NCI-H2107 treated with DMSO at 0.1 percent for 48 hours (cell line): ENCODE measurements around the gene MEIOSIN.
"Not testable (repeated sequence)": the region's sequence is repeated elsewhere in the genome, so short reads cannot be mapped to it uniquely, and the experiment has no call there.

ENCODE experiments used
- DNase-seq: peaks from one replicate; lab custom pipeline; 2025; ENCODE audit not compliant: unreplicated experiment; lab: John Stamatoyannopoulos, UW

Gene MEIOSIN

DNA sequence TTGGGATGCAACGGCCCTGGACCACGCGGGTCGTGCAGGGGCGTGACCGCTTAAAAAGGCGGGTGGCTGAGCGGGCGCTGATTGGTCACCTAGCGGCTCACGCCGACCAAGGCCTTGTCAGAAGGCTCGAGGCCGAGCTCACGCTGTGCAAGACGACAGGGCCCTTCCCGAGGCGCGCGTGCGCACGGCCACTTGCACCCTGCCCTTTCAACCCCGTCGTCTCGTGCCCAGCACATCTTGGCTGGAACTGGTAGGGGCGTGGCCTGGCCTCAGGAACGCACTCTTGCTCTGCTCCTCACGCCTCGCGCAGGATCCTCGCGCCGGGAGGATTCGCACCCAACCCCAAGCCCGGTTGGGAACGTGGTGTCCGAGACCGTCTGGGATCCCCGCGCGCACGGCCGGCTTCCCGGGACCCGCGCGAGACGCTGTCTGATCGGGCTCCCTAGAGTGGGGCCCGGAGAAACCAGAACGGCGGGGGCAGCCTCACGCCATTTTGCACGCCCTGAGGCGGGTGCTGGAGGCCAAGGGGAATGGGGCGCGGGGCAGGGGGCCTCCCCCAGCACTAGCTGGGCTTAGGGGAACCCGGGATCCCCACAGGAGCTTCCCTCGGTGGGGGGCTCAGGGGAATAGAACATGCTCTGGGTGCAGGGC lies at the start of gene MEIOSIN:
MEIOSIN (plus strand) TSS at position 280 of the 651 bp plus-strand sequence. CDS start 1,938 bp downstream, outside the sequence.
- DNase-seq, result no peak

DNA sequence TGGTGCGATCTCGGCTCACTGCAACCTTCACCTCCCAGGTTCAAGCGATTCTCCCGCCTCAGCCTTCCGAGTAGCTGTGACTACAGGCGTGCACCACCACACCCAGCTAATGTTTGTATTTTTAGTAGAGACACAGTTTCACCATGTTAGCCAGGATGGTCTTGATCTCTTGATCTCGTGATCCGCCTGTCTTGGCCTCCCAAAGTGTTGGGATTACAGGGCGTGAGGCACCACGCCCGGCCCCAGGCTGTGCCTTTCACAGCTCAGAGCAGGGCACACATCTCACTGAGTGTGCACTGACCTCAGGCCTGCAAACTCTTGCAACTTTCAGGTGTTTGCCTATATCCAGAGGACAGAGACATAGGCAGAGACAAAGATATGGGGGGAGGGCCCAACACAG lies 48.2 kb upstream of the MEIOSIN start:
- not testable (repeated sequence) for DNase-seq

DNA sequence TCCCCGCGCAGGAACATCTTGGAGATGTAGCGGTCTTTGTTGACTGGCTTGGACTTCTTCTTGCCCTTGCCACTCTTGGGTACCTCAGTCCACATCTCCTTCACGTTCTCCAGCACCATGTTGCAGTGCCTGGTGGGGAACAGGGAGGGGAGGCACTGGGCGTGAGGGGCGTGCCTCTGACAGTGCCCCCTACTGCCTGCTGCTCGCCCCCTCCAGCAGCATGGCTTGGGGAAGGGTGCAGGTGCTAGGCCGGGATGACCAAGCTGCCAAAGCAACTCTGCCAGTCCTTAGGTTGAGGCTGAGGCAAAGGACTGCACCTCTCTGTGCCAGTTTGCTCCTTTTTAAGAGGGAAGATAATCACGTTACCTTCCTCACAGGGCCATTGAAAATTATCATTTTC lies 45.6 kb upstream of the MEIOSIN start:
- no peak for DNase-seq

DNA sequence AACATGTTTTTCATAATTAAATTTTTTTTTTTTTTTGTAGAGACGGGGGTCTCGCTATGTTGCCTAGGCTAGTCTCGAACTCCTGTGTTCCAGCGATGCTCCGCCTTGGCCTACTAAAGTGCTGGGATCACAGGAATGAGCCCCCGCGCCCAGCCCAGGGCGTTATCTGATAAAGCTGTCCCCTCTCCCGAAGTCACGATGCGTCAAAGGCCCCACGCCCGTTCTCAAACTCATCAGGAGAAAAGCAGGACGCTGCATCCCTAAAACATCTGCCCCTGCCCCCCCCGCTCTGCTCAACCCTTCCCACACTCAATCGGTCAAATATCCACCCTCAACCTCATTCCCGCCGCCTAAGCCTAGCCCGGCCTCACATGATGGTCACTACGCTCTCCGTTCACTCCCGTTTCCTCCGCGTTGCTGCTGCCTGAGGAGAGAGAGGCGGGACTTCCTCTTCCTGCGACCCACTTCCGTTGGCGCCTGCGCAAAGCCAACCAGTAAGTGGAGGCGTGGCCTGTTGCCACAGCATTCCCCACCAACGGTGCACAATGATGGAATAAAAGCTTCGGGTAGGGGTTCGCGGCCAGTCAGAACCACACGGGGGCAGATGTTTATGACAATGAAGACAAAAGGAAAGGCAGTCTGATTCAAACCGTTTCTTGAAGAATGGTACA lies 41.6 kb upstream of the MEIOSIN start, which contains the start of gene SNRPD2:
SNRPD2 (minus strand) TSS at position 438 of the 671 bp plus-strand sequence; CDS start at position 373, 65 bp downstream.
- peak; percentile 87 for DNase-seq

GRCh38 chr19:45692187-45693105 lies 40.8 kb upstream of the MEIOSIN start, which contains the start of gene QPCTL:
QPCTL (plus strand) TSS chr19:45692666; CDS start chr19:45692704, 38 bp downstream.
- DNase-seq, result peak; percentile 99

DNA sequence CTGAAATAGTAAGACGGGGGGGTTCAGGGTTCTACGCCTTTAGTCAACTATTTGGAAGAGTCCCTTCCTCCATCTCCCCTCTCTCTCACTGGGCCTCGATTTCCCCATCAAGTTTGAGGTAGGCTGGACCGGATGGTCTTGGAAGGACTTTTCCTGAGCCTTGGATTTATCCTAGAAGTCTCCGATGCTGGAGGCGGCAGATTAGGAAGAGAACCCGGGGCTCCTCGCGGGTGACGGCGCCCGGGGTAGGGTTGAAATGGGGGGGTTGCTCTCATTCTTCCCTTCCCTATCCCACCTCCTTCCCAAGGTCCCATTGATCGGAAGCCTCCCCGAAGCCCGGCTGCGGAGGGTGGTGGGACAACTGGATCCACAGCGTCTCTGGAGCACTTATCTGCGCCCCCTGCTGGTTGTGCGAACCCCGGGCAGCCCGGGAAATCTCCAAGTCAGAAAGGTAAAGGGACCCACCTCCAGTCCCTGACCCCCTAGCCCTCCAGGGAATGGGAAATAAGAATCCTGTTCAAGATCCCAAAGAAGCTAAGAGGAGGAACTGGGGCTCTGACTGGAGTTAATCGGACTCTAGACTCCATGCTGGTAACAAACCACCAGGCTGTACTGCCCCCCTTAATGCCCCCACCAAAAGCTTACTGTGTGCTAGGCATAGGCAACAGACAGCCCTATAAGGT lies 40.0 kb upstream of the MEIOSIN start:
- DNase-seq, result no peak

DNA sequence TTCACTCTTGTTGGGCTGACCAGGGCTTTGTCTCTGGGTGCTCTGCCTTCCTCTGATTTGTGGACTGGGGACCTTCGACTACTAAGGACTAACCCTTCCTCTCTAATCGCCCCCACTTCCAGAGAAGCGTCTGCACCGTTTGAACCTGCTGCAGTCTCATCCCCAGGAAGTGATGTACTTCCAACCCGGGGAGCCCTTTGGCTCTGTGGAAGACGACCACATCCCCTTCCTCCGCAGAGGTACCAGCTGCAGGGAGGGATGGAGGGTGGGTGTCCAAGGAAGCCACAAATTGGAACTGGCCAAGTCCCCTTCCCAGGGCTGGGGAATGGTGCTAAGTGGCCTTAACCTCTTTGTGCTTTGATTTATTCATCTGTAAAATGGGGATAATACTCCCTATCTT lies 31.6 kb upstream of the MEIOSIN start:
- no peak for DNase-seq

DNA sequence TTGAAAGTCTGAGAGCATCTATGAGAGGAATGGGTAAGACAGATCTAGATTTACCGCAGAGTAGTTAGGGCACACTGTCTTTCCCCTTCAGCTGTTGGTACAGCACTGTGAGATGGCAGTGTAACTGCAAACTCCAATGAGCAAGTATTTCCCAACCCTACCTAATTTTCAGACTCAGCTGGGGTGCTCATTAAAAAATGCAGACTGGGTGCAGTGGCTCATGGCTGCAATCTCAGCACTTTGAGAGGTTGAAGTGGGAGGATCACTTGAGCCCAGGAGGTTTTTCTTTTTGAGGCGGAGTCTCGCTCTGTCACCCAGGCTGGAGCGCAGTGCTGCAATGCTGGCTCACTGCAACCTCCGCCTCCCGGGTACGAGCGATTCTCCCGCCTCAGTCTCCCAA lies 28.1 kb upstream of the MEIOSIN start:
- DNase-seq, result no peak

DNA sequence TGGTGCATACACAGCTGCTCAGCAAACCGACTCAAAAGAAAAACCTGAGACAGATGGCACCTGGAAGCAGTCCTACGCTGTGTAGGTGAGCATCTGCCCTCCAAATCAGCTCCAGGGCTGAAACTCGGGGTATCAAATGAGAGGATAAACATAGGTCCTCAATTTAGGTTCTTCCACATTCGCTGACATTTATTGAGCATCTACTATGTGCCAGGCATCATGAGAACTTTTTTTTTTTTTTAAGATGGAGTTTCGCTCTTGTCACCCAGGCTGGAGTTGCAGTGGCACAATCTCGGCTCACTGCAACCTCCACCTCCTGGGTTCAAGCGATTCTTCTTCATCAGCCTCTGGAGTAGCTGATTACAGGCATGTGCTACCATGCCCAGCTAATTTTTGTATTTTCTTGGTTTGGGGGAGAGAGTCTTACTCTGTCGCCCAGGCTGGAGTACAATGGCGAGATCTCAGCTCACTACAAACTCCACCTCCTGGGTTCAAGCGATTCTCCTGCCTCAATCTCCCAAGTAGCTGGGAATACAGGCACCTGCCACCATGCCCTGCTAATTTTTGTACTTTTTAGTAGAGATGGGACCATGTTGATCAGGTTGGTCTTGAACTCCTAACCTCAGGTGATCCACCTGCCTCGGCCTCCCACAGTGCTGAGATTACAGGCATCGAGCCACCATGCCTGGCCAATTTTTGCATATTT lies 27.4 kb upstream of the MEIOSIN start:
- no peak for DNase-seq

- DNase-seq, result no peak
Observed at GRCh38 chr19:45710356-45711130, 22.7 kb upstream of the MEIOSIN start.

GRCh38 chr19:45711851-45712698 lies 21.2 kb upstream of the MEIOSIN start:
- DNase-seq, result no peak

GRCh38 chr19:45712699-45713067 lies 20.6 kb upstream of the MEIOSIN start:
- DNase-seq, result no peak

GRCh38 chr19:45713141-45713540 lies 20.1 kb upstream of the MEIOSIN start:
- no peak for DNase-seq

DNA sequence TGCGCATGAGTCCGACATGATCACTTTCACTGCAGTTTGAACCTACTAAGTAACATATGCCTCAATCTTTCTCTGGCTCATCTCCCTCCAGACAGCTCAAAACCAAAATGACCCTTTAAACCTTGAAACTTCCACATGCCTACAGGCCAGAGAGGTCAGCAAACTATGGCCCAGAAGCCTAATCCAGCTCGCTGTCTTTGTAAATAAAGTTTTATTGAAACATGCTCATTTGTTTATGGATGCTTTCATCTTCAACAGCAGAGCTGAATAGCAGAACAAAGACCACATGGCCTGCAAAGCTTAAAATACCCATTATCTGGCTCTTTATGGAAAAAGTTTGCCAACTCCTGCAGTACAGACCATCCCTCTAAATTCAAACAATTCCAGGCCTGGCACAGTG lies 18.1 kb upstream of the MEIOSIN start:
- no peak for DNase-seq

DNA sequence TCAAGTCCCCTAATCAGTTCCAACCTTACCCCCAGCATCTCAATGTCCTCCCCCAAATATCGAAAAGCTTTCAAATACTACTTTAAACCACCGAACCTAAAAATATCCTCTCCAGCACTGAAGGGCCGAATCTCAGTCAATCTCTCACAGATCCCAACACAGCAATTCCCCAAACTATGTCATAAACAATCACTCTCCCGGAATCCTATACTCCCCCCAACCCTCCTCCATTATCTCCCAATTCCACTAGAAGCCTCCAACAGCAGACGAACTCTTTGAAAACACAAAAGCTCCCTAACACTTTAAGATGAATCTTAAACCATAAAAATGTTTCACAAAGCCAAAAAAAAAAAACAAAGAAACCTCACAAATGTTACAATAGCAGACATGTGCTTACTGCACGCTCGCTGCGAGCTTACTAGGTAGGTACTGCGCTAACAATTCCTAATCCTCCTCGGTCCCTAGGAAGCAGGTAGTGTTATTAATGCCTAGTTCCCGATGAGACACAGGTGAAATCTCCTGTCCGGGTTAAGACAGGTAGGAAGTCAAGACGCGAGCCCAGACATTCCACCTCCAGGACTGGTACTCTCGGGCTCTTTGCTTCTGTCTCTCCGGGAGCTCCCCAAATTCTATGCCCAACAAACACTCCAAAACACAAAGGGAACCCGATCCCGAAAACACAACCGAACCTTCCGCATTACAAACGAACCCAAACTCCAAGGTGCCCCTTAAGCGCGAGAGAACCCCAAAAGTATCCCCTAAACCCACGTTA lies 16.7 kb upstream of the MEIOSIN start:
- DNase-seq, result peak; percentile 4

DNA sequence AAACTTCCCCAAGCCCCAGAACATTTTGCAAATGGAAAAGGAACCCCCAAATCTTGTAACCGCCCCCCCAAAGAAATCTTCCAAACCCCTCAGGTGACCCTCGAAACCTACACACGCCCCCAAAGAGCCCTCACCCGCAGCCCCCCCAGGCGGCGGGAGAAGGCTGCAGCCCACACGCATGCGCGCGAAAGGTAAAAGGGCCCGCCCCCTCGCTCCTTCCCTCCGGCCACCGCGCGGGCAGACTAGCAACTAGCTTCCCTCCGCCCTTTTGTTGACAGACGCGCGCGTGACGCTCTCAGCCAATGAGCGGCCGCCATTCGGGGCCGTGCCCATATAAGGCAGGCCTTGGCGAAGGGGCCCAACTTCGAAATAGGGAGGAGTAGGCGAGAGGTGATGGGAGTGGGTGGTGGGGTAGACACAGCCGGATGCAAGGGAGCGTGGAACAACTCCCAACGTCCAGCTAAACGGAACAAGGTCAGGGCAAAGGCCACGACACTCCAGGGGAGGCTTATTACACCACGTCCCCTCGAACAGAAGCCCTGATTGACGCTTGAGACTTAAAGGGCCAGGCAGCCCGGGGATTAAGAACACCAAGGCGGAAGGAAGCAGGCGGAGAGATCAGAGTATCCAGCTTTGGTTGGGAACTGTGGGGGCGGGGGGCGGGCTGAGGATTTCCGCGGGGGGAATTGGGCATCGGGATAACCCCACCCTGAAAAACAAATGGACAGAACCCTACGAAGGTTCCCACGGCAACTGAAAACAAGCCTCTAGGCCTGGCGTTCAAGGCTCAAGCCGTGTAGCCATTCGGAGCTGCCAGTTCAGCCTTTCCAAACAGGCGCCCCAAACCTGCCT lies 15.9 kb upstream of the MEIOSIN start:
- DNase-seq, result peak; percentile 90
